Measurements from ENCODE around the gene MAML3. TPM values are rescaled to one million over a fixed set of nuclear protein-coding genes. Genes with fewer than 3 reads are reported as not detected.

MAML3 gene
- total RNA-seq, 4 donors from 2014 or later, result 16.1 to 40.0 (median 18.1) TPM

- TF ChIP-seq CTCF (IDR thresholded peaks at IDR 0.05), result no peak
- TF ChIP-seq POLR2A (IDR thresholded peaks at IDR 0.05), result no peak
- TF ChIP-seq EP300 (IDR thresholded peaks at IDR 0.05; ENCODE audit: low read depth), result no peak
- no peak for TF ChIP-seq POLR2AphosphoS5 (IDR thresholded peaks at IDR 0.05)
- Histone ChIP-seq H3K27me3 (no peaks in the 10 kb centered on the region), H3K4me1 (peaks cover 0 to 17% (median 2%) of the 10 kb centered on the region in 4 donors), H3K36me3 (no peaks in the 10 kb centered on the region), H3K9me3 (no peaks in the 10 kb centered on the region), H3K27ac (no peak overlapping the region), H3K4me3 (no peak overlapping the region)
- in situ Hi-C loops (cut with MboI; ENCODE audit: low pct_ligation_motif_present in 1 of 4, low pct_unique_long_range_greater_than_20kb in 1 of 4, low sequenced_read_pairs in 3 of 4), result no loop called here
- WGBS, 2 donors (ENCODE audit: low coverage in 1 of 2), result 69% methylated on average over 4 of the region's 4 CpGs; no CpG with 5 or more reads in 1 of the 2 donors
- intact Hi-C loops (cut with DNase I; ENCODE audit: low total_unique reads), result no loop called here
- DNase-seq, result no peak
Measured at GRCh38 chr4:139852612-139853269, 301.2 kb downstream of the MAML3 start.

- H3K4me3 ChIP-seq, result no peak overlapping the region
- intact Hi-C loops (cut with DNase I; ENCODE audit: low total_unique reads), result no loop called here
- in situ Hi-C loops (cut with MboI; ENCODE audit: low pct_ligation_motif_present in 1 of 4, low pct_unique_long_range_greater_than_20kb in 1 of 4, low sequenced_read_pairs in 3 of 4), result no loop called here
- TF ChIP-seq POLR2AphosphoS5 (IDR thresholded peaks at IDR 0.05) (no peak), POLR2A (IDR thresholded peaks at IDR 0.05) (no peak), EP300 (IDR thresholded peaks at IDR 0.05; ENCODE audit: low read depth) (no peak), CTCF (IDR thresholded peaks at IDR 0.05) (no peak)
- peaks cover 0 to 8% (median 0%) of the 10 kb centered on the region in 4 donors for H3K4me1 ChIP-seq
- H3K27me3 ChIP-seq, result no peaks in the 10 kb centered on the region
- H3K36me3 ChIP-seq, result no peaks in the 10 kb centered on the region
- no peak overlapping the region for H3K27ac ChIP-seq
- no peaks in the 10 kb centered on the region for H3K9me3 ChIP-seq
- 83 to 87% methylated on average over 4 of the region's 4 CpGs for WGBS, 2 donors (ENCODE audit: low coverage in 1 of 2)
- no peak for DNase-seq
Measured at GRCh38 chr4:139851639-139852038, 302.3 kb downstream of the MAML3 start.

GRCh38 chr4:139851133-139851532, 302.9 kb downstream of the MAML3 start:
- in situ Hi-C loops (cut with MboI; ENCODE audit: low pct_ligation_motif_present in 1 of 4, low pct_unique_long_range_greater_than_20kb in 1 of 4, low sequenced_read_pairs in 3 of 4) (no loop called here), intact Hi-C loops (cut with DNase I; ENCODE audit: low total_unique reads) (no loop called here)
- DNase-seq, result no peak
- peaks cover 0 to 7% (median 0%) of the 10 kb centered on the region in 4 donors for H3K4me1 ChIP-seq
- H3K9me3 ChIP-seq, result no peaks in the 10 kb centered on the region
- no peak overlapping the region for H3K27ac ChIP-seq
- H3K27me3 ChIP-seq, result no peaks in the 10 kb centered on the region
- no peak overlapping the region for H3K4me3 ChIP-seq
- H3K36me3 ChIP-seq, result no peaks in the 10 kb centered on the region
- 40 to 70% methylated on average over 1 to 2 of the region's 2 CpGs for WGBS, 2 donors (ENCODE audit: low coverage in 1 of 2)
- TF ChIP-seq POLR2A (IDR thresholded peaks at IDR 0.05), result no peak
- no peak for TF ChIP-seq EP300 (IDR thresholded peaks at IDR 0.05; ENCODE audit: low read depth)
- no peak for TF ChIP-seq CTCF (IDR thresholded peaks at IDR 0.05)
- no peak for TF ChIP-seq POLR2AphosphoS5 (IDR thresholded peaks at IDR 0.05)

GRCh38 chr4:139849219-139849618, 304.8 kb downstream of the MAML3 start:
- no peak for DNase-seq
- peaks cover 0 to 7% (median 0%) of the 10 kb centered on the region in 4 donors for H3K4me1 ChIP-seq
- in situ Hi-C loops (cut with MboI; ENCODE audit: low pct_ligation_motif_present in 1 of 4, low pct_unique_long_range_greater_than_20kb in 1 of 4, low sequenced_read_pairs in 3 of 4) (no loop called here), intact Hi-C loops (cut with DNase I; ENCODE audit: low total_unique reads) (no loop called here)
- H3K27ac ChIP-seq, result no peak overlapping the region
- 18 to 33% methylated on average over 3 of the region's 3 CpGs for WGBS, 2 donors (ENCODE audit: low coverage in 1 of 2)
- H3K36me3 ChIP-seq, result no peaks in the 10 kb centered on the region
- H3K4me3 ChIP-seq, result no peak overlapping the region
- no peaks in the 10 kb centered on the region for H3K27me3 ChIP-seq
- TF ChIP-seq POLR2A (IDR thresholded peaks at IDR 0.05) (no peak), CTCF (IDR thresholded peaks at IDR 0.05) (no peak), POLR2AphosphoS5 (IDR thresholded peaks at IDR 0.05) (no peak), EP300 (IDR thresholded peaks at IDR 0.05; ENCODE audit: low read depth) (no peak)
- H3K9me3 ChIP-seq, result no peaks in the 10 kb centered on the region

Data from transverse colon (tissue), 4 donors.